GM12865 (cell line): ENCODE data around the gene ADAMTS18.
"Not testable (repeated sequence)": the region's sequence is repeated elsewhere in the genome, so short reads cannot be mapped to it uniquely, and the experiment has no call there.

ENCODE experiments used
- DNase-seq: peaks from one replicate; pipeline ENCODE4 v3.0.0; 2010; ENCODE audit warnings: low read depth
- H3K4me3 ChIP-seq: 2 replicates; pipeline ENCODE4 v1.5.1; 2011; ENCODE audit warnings: mild to moderate bottlenecking, low read depth, low read length, control low read depth
- TF ChIP-seq, protein P1 (sequence below): IDR thresholded peaks from 2 replicates; pipeline ENCODE4 v1.5.1; 2011; ENCODE audit warnings: low read length, control low read depth, low read depth, inconsistent platforms; ENCODE audit not compliant: insufficient read depth; ENCODE audit errors: missing control alignments

Gene ADAMTS18

DNA sequence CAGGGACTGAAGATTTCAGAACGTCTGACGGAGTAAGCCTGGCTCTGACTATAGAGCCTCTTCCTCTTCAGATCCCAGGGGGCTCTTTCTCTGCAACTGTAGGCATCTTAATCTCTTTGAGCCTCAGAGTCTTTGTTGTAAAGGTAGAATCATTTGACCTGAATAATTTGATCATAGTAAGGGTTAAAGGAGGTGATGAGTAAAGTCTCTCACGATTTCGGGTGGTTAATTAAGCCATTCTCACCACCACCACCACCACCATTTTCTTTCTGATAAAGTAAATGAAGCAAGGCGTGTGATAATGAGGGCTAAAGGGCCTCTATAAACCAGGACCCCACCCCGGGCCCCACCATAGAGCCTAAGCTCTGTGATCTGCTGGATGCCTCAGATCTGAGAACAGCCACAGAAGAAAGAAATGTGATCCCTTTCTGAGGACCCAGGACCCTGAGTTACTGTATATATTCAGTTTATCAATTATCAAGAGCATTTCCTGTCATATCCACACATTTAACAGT lies 33.0 kb upstream of the ADAMTS18 start:
- TF ChIP-seq, protein P1, sequence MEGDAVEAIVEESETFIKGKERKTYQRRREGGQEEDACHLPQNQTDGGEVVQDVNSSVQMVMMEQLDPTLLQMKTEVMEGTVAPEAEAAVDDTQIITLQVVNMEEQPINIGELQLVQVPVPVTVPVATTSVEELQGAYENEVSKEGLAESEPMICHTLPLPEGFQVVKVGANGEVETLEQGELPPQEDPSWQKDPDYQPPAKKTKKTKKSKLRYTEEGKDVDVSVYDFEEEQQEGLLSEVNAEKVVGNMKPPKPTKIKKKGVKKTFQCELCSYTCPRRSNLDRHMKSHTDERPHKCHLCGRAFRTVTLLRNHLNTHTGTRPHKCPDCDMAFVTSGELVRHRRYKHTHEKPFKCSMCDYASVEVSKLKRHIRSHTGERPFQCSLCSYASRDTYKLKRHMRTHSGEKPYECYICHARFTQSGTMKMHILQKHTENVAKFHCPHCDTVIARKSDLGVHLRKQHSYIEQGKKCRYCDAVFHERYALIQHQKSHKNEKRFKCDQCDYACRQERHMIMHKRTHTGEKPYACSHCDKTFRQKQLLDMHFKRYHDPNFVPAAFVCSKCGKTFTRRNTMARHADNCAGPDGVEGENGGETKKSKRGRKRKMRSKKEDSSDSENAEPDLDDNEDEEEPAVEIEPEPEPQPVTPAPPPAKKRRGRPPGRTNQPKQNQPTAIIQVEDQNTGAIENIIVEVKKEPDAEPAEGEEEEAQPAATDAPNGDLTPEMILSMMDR, result no peak
- H3K4me3 ChIP-seq, result no peak overlapping the region
- DNase-seq, result no peak

DNA sequence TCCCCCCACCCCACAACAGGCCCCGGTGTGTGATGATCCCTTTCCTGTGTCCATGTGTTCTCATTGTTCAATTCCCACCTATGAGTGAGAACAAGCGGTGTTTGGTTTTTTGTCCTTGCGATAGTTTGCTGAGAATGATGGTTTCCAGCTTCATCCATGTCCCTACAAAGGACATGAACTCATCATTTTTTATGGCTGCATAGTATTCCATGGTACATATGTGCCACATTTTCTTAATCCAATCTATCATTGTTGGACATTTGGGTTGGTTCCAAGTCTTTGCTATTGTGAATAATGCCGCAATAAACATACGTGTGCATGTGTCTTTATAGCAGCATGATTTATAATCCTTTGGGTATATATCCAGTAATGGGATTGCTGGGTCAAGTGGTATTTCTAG lies 28.8 kb upstream of the ADAMTS18 start:
- H3K4me3 ChIP-seq, DNase-seq: not testable (repeated sequence)

DNA sequence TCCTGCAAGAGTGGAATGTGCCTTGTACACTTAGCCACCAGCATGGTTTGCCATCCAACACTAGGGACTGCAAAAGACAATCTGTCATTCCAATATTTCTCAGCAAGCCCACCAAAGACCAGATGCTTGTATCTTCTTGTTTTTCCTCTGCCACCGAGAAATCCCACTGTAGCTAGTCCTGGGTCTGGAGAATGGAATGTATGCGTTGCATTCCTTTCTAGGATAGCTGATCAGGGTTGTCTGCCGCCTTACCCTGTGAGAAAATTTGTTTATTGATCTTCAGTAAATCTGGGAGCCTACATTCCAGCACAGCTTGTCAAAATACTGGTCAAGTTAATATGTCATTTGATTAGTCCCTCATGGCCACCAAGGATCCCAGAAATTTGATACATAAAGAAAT lies 28.1 kb upstream of the ADAMTS18 start:
- DNase-seq, result no peak
- no peak overlapping the region for H3K4me3 ChIP-seq
- TF ChIP-seq, protein P1, result no peak

DNA sequence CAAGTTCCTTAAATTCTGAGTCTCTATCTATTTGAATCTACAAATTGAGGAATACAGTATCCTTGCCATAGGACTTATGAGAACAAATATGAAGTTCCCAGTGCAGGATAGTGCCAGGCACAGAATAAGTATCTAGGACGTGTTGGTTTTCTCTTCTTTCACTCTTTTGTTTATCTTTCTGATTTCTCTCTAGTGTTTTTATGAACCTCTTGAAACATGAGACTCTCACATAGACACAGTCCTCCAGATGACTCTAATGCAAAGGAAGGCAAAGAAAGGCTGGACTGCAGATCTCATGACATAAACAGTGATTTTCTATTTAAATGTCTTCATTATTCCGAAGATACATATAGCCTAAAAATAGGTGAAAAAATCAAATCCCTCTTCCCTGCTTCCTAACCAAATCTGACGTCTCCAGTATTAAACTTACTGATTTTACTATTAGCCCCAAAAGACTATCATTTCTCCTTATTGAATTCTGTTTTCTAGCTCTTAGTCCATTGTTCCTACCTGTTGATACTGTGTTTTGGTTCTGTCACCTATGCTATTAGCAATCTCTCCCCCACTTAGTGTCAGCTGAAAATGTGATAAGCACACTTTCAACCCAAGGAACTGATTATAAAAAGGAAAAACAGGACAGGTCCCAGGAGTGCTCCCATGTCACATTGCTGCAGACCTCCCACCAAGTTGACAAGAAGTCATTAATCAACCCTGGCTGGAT lies 24.9 kb upstream of the ADAMTS18 start:
- no peak overlapping the region for H3K4me3 ChIP-seq
- TF ChIP-seq, protein P1, result no peak
- DNase-seq, result no peak

DNA sequence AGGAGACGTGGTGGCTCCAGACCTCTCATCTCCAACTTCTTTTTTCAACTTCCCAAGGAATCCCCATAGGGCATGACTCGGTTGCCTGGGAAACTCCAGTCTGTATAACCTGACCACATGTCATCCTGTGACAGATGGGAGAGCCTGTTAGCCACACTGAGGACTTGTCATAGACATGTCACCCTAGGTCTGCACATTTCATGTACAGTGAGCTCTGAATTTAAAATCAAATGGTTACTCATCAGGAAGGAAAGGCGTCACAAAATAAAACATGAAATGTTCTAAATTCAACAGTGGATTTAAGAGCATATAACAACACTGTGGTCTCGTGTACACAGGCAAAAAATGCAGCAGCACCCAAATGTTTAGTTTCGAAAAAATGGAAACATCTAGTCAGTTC lies 22.2 kb upstream of the ADAMTS18 start:
- no peak overlapping the region for H3K4me3 ChIP-seq
- DNase-seq, result no peak
- TF ChIP-seq, protein P1, result no peak

DNA sequence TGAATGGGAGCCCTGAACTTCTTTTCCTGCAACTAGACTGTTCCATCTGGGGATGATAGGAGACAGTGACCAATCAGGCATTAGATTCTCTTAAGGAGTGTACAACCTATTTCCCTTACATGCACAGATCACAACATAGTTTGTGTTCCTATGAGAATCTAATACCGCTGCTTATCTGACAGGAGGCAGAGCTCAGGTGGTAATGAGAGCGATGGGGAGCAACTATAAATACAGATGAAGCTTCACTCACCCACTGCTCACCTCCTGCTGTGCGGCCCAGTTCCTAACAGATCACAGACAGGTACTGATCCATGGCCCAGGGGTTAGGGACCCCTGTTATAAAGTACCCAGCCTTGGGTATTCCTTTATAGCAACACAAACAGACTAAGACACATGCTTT lies 17.4 kb upstream of the ADAMTS18 start:
- DNase-seq, result no peak
- TF ChIP-seq, protein P1, result no peak
- no peak overlapping the region for H3K4me3 ChIP-seq

DNA sequence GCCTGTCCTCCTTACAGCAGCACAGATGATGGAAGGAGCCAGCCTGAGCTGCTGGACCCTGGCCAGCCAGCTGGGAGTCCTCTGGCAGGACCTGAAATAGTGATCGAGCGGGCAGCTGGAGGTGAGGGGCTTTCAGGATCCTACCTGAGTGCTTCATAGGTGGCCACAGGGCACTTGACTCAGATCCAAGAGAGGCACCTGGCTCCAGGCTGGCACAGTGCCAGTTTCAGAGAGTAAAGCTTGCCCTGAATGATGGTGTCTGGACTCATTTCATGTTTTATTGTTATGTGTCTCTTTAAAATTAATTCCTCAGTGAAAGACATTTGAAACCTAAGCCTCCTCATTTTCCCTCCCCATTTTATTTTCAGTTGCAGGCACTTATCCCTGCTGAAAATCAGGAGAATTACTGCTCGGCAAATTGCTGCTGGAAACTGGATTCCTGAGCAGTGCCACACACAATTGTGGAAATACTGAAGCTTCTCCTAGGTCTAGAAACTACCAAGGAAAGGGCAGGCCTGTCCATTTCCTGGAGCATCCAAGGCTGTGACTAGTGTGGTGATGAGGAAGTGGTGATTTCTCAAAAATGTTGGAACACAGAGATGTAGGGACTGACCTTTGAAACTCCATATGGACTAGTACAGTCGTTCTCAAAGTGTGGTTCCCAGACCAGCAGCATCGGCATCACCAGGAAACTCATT lies 16.1 kb upstream of the ADAMTS18 start:
- TF ChIP-seq, protein P1, result no peak
- no peak for DNase-seq
- H3K4me3 ChIP-seq, result no peak overlapping the region
